Measurements from ENCODE around the gene SRSF10.
"Not testable (repeated sequence)": the region's sequence is repeated elsewhere in the genome, so short reads cannot be mapped to it uniquely, and the experiment has no call there.

SRSF10 gene

GRCh38 chr1:23979881-23980727, at the start of gene SRSF10:
TSS of gene SRSF10 (minus strand) at chr1:23980327. CDS start at chr1:23980255, 72 bp downstream.
- Mint-ChIP-seq H3K27ac (peak within 1 kb of the TSS; percentile 99), H3K36me3 (ENCODE audit: low read depth) (peaks cover 52% of the 10 kb centered on the region), H3K27me3 (no peaks in the 10 kb centered on the region), H3K4me3 (peak within 1 kb of the TSS; percentile 97), H3K4me1 (ENCODE audit: low read depth) (peaks cover 38% of the 10 kb centered on the region), H3K9me3 (no peaks in the 10 kb centered on the region)
- DNase-seq, result peak; percentile 97

GRCh38 chr1:24027838-24028468, 47.8 kb upstream of the SRSF10 start:
- no peaks in the 10 kb centered on the region for H3K4me1 Mint-ChIP-seq (ENCODE audit: low read depth)
- no peak for DNase-seq
- no peaks in the 10 kb centered on the region for H3K36me3 Mint-ChIP-seq (ENCODE audit: low read depth)
- H3K27ac Mint-ChIP-seq, result no peak overlapping the region
- no peaks in the 10 kb centered on the region for H3K9me3 Mint-ChIP-seq
- peaks cover 3% of the 10 kb centered on the region for H3K27me3 Mint-ChIP-seq
- H3K4me3 Mint-ChIP-seq, result no peak overlapping the region

- no peak for DNase-seq
- Mint-ChIP-seq H3K9me3 (no peaks in the 10 kb centered on the region), H3K36me3 (ENCODE audit: low read depth) (no peaks in the 10 kb centered on the region), H3K27ac (no peak overlapping the region), H3K27me3 (no peaks in the 10 kb centered on the region), H3K4me1 (ENCODE audit: low read depth) (no peaks in the 10 kb centered on the region), H3K4me3 (no peak overlapping the region)
These were observed 42.6 kb upstream of the SRSF10 start for GRCh38 chr1:24022581-24023361.

DNA sequence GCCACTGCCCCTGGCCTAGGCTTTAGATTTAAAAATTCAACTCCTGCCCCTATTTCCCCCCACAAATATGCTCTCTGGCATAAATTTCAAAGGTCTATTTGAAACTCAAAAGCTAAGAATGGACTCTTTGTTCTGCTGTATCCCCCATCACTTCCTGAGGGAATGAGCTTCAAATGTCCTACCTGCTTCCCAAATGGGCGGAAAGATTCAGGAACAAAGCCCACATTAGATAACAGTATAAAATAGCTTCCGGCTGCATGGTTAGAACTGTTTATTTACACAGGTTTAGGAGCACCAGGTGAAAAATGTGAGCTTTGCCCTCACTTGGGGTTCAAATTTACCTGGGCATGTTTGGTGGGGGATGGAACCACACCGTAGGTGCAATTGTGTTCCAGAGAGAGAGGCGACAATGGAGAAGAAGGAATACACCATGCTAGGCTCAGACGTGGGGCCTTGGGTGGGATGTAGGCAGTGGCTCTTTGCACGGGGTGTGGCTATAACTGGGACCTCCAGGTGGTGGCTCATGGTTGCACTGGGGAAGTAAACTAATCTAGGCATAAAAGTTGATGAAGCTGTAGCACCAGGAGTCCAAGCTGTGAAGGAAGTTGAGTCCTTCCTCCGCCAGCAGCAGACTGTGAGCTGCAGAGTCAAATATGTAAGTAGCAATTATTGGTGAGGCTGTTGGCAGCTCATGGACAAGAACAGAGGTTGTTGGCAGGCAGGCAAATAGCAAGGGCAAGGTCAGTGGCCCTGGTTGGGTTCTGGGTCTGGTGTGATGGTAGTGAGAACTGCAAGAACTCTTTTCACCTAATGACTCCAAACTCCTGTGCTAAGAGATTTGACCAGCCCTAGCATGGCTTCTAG, 41.5 kb upstream of the SRSF10 start:
- H3K27ac Mint-ChIP-seq, result no peak overlapping the region
- no peaks in the 10 kb centered on the region for H3K27me3 Mint-ChIP-seq
- H3K4me1 Mint-ChIP-seq (ENCODE audit: low read depth), result no peaks in the 10 kb centered on the region
- H3K36me3 Mint-ChIP-seq (ENCODE audit: low read depth), result no peaks in the 10 kb centered on the region
- DNase-seq, result no peak
- H3K4me3 Mint-ChIP-seq, result no peak overlapping the region
- H3K9me3 Mint-ChIP-seq, result no peaks in the 10 kb centered on the region

DNA sequence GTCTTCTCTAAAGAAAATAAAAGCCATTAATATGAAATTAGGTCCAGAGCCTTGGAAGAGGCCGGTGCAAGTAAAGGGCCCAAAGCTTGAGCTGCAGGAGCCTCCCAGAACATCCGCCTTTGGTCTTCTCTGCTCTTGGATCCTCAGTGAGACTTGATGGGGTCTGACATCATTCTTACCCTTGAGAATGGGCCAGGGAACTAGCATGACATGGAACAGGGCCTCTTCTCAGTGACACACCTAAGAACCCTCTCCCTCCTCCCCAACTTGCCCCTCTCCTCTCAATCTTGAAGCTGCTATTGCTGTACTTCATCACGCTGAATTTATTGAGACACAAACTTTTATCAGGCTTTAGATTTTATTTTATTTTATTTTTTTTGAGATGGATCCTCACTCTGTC, 40.3 kb upstream of the SRSF10 start:
- Mint-ChIP-seq H3K27ac (no peak overlapping the region), H3K4me1 (ENCODE audit: low read depth) (no peaks in the 10 kb centered on the region), H3K4me3 (no peak overlapping the region), H3K9me3 (no peaks in the 10 kb centered on the region), H3K36me3 (ENCODE audit: low read depth) (no peaks in the 10 kb centered on the region), H3K27me3 (no peaks in the 10 kb centered on the region)
- no peak for DNase-seq

GRCh38 chr1:24020025-24020424, 39.9 kb upstream of the SRSF10 start:
- Mint-ChIP-seq H3K4me3 (no peak overlapping the region), H3K9me3 (no peaks in the 10 kb centered on the region), H3K36me3 (ENCODE audit: low read depth) (no peaks in the 10 kb centered on the region), H3K27me3 (no peaks in the 10 kb centered on the region), H3K4me1 (ENCODE audit: low read depth) (no peaks in the 10 kb centered on the region), H3K27ac (no peak overlapping the region)
- no peak for DNase-seq

- DNase-seq, result no peak
- Mint-ChIP-seq H3K4me3 (no peak overlapping the region), H3K9me3 (no peaks in the 10 kb centered on the region), H3K36me3 (ENCODE audit: low read depth) (no peaks in the 10 kb centered on the region), H3K27me3 (peaks cover 3% of the 10 kb centered on the region), H3K27ac (no peak overlapping the region), H3K4me1 (ENCODE audit: low read depth) (no peaks in the 10 kb centered on the region)
These were observed 38.8 kb upstream of the SRSF10 start for GRCh38 chr1:24018611-24019580.

GRCh38 chr1:24015221-24016210, 35.4 kb upstream of the SRSF10 start:
- H3K4me1 Mint-ChIP-seq (ENCODE audit: low read depth), result peaks cover 1% of the 10 kb centered on the region
- no peaks in the 10 kb centered on the region for H3K9me3 Mint-ChIP-seq
- no peaks in the 10 kb centered on the region for H3K36me3 Mint-ChIP-seq (ENCODE audit: low read depth)
- H3K4me3 Mint-ChIP-seq, result no peak overlapping the region
- DNase-seq, result no peak
- no peak overlapping the region for H3K27ac Mint-ChIP-seq
- H3K27me3 Mint-ChIP-seq, result peaks cover 13% of the 10 kb centered on the region

GRCh38 chr1:24012878-24013277, 32.8 kb upstream of the SRSF10 start:
- not testable (repeated sequence) for H3K36me3 Mint-ChIP-seq (ENCODE audit: low read depth); DNase-seq; H3K4me3 Mint-ChIP-seq; H3K4me1 Mint-ChIP-seq (ENCODE audit: low read depth); H3K9me3 Mint-ChIP-seq; H3K27ac Mint-ChIP-seq
- H3K27me3 Mint-ChIP-seq, result peaks cover 13% of the 10 kb centered on the region

GRCh38 chr1:24010650-24011049, 30.5 kb upstream of the SRSF10 start:
- Mint-ChIP-seq H3K27me3 (peaks cover 16% of the 10 kb centered on the region), H3K36me3 (ENCODE audit: low read depth) (no peaks in the 10 kb centered on the region), H3K9me3 (no peaks in the 10 kb centered on the region), H3K27ac (no peak overlapping the region), H3K4me3 (no peak overlapping the region), H3K4me1 (ENCODE audit: low read depth) (peaks cover 1% of the 10 kb centered on the region)
- DNase-seq, result no peak

- Mint-ChIP-seq H3K4me1 (ENCODE audit: low read depth) (peaks cover 1% of the 10 kb centered on the region), H3K27me3 (peaks cover 18% of the 10 kb centered on the region), H3K27ac (no peak overlapping the region), H3K4me3 (no peak overlapping the region), H3K36me3 (ENCODE audit: low read depth) (no peaks in the 10 kb centered on the region), H3K9me3 (no peaks in the 10 kb centered on the region)
- no peak for DNase-seq
These were observed 29.3 kb upstream of the SRSF10 start for GRCh38 chr1:24009406-24009805.

DNA sequence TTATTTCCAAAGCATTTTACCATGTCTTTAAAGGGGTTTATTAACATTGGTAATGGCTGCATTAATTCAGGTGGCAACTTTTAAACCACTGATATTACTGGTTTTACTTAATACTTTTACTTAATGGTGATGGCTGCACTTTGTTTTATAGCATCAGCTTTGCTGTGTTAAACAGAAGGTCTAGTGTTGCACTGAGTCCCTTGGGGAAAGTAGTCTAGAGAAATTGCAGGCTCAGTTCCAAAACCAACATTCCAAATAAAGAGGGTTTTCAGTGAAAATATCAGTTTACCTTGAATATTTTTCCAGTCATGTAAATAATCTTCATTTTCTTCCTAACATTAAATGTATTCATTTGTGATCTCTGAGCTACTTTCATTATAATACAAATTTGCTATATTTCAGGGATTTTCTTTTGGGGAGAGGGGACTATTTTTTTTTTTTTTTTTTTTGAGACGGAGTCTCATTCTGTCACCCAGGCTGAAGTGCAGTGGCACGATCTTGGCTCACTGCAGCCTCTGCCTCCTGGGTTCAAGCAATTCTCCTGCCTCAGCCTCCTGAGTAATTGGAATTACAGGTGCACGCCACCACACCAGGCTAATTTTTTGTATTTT, 28.6 kb upstream of the SRSF10 start:
- H3K36me3 Mint-ChIP-seq (ENCODE audit: low read depth); H3K4me1 Mint-ChIP-seq (ENCODE audit: low read depth); H3K27ac Mint-ChIP-seq; H3K4me3 Mint-ChIP-seq; DNase-seq; H3K9me3 Mint-ChIP-seq: not testable (repeated sequence)
- peaks cover 13% of the 10 kb centered on the region for H3K27me3 Mint-ChIP-seq

All from activated T-cell treated with anti-CD3 and anti-CD28 coated beads, Interleukin-2, amount 50 U/mL, for 24 hours (primary cell).